H9 (cell line): ENCODE results near the gene ADGRL2. TPM values are rescaled to one million over a fixed set of nuclear protein-coding genes. Genes with fewer than 3 reads are reported as not detected.
A peak's percentile ranks its signal among the peaks of the same experiment; 100 is the strongest.

ENCODE experiments used
- DNase-seq: peaks from one replicate; pipeline ENCODE4 v3.0.0-alpha.2; 2017
- H2AFZ ChIP-seq: one replicate; pipeline ENCODE4 v1.6.1; 2013; ENCODE audit warnings: mild to moderate bottlenecking, low read length, control low read depth, moderate library complexity
- H2AK5ac ChIP-seq: 2 replicates; pipeline ENCODE4 v1.6.1; 2013; ENCODE audit warnings: low read length, control low read depth, mixed read lengths; ENCODE audit not compliant: insufficient read length
- H2BK120ac ChIP-seq: one replicate; pipeline ENCODE4 v1.6.1; 2013; ENCODE audit warnings: low read depth, mild to moderate bottlenecking, low read length, control low read depth, inconsistent platforms; ENCODE audit not compliant: poor library complexity, severe bottlenecking
- H2BK12ac ChIP-seq: 2 replicates; pipeline ENCODE4 v1.6.1; 2013; ENCODE audit warnings: low read length, control low read depth, mixed read lengths, low read depth; ENCODE audit not compliant: insufficient read length
- H2BK15ac ChIP-seq: 2 replicates; pipeline ENCODE4 v1.6.1; 2013; ENCODE audit warnings: low read depth, low read length, control low read depth
- H2BK20ac ChIP-seq: one replicate; pipeline ENCODE4 v1.6.1; 2013; ENCODE audit warnings: low read depth, mild to moderate bottlenecking, low read length, control low read depth, inconsistent platforms; ENCODE audit not compliant: poor library complexity, severe bottlenecking
- H2BK5ac ChIP-seq: 2 replicates; pipeline ENCODE4 v1.6.1; 2013; ENCODE audit warnings: low read length, control low read depth, mixed read lengths; ENCODE audit not compliant: insufficient read length
- H3K14ac ChIP-seq: 2 replicates; pipeline ENCODE4 v1.6.1; 2013; ENCODE audit warnings: low read length, control low read depth; ENCODE audit not compliant: insufficient read depth
- H3K18ac ChIP-seq: 2 replicates; pipeline ENCODE4 v1.6.1; 2013; ENCODE audit warnings: low read depth, mild to moderate bottlenecking, mixed read lengths, low read length, control low read depth; ENCODE audit not compliant: insufficient read length
- H3K23ac ChIP-seq: 2 replicates; pipeline ENCODE4 v1.6.1; 2013; ENCODE audit warnings: low read length, control low read depth, mixed read lengths, low read depth; ENCODE audit not compliant: insufficient read length
- H3K23me2 ChIP-seq: 2 replicates; pipeline ENCODE4 v1.6.1; 2013; ENCODE audit warnings: low read depth, mild to moderate bottlenecking, mixed read lengths, low read length, control low read depth; ENCODE audit not compliant: insufficient read length, poor library complexity, severe bottlenecking
- H3K27ac ChIP-seq: 2 replicates; pipeline ENCODE4 v1.5.1; 2013; ENCODE audit warnings: low read length, control low read depth, mixed read lengths, low read depth; ENCODE audit not compliant: insufficient read length
- H3K27me3 ChIP-seq: 2 replicates; pipeline ENCODE4 v1.6.1; 2013; ENCODE audit warnings: low read length, control low read depth, inconsistent platforms; ENCODE audit not compliant: insufficient read depth
- H3K4ac ChIP-seq: 2 replicates; pipeline ENCODE4 v1.6.1; 2013; ENCODE audit warnings: low read depth, mild to moderate bottlenecking, control low read depth, inconsistent platforms, low read length, moderate library complexity
- H3K4me1 ChIP-seq: 2 replicates; pipeline ENCODE4 v1.6.1; 2013; ENCODE audit warnings: low read length, control low read depth, inconsistent platforms; ENCODE audit not compliant: insufficient read depth
- H3K4me2 ChIP-seq: 2 replicates; pipeline ENCODE4 v1.6.1; 2013; ENCODE audit warnings: low read length, control low read depth, mixed read lengths; ENCODE audit not compliant: insufficient read length, insufficient read depth
- H3K56ac ChIP-seq: 2 replicates; pipeline ENCODE4 v1.6.1; 2013; ENCODE audit warnings: low read depth, mild to moderate bottlenecking, mixed read lengths, low read length, control low read depth; ENCODE audit not compliant: insufficient read length
- H3K79me1 ChIP-seq: 2 replicates; pipeline ENCODE4 v1.6.1; 2013; ENCODE audit warnings: low read depth, mild to moderate bottlenecking, moderate library complexity, low read length, control low read depth, inconsistent platforms; ENCODE audit not compliant: insufficient read depth, poor library complexity, severe bottlenecking
- H3K79me2 ChIP-seq: 2 replicates; pipeline ENCODE4 v1.6.1; 2013; ENCODE audit warnings: low read length, control low read depth, inconsistent platforms; ENCODE audit not compliant: insufficient read depth
- H3K9ac ChIP-seq: 2 replicates; pipeline ENCODE4 v1.6.1; 2013; ENCODE audit warnings: low read length, control low read depth, mixed read lengths; ENCODE audit not compliant: insufficient read length; ENCODE audit errors: extremely low read depth
- H3K9me3 ChIP-seq: one replicate; pipeline ENCODE4 v1.6.1; 2013; ENCODE audit warnings: low read depth, low read length, inconsistent platforms; ENCODE audit not compliant: control insufficient read depth
- H3T11ph ChIP-seq: one replicate; pipeline ENCODE4 v1.6.1; 2013; ENCODE audit warnings: mild to moderate bottlenecking, low read length, control low read depth, inconsistent platforms
- H4K20me1 ChIP-seq: one replicate; pipeline ENCODE4 v1.6.1; 2013; ENCODE audit not compliant: control insufficient read depth, insufficient read length, insufficient read depth
- H4K5ac ChIP-seq: 2 replicates; pipeline ENCODE4 v1.6.1; 2013; ENCODE audit warnings: low read depth, mild to moderate bottlenecking, mixed read lengths, low read length, control low read depth; ENCODE audit not compliant: insufficient read length
- H4K8ac ChIP-seq: replicated peaks from 2 replicates; pipeline ENCODE4 v1.6.1; 2013; ENCODE audit warnings: low read length, control low read depth, mixed read lengths, low read depth; ENCODE audit not compliant: insufficient read length
- H4K91ac ChIP-seq: 2 replicates; pipeline ENCODE4 v1.6.1; 2013; ENCODE audit warnings: low read depth, mild to moderate bottlenecking, moderate library complexity, mixed read lengths, low read length, control low read depth; ENCODE audit not compliant: insufficient read length
- H3K27ac Mint-ChIP-seq, 3 experiments: 2 replicates in 2 of 3; 3 replicates in 1 of 3; pipeline ENCODE4 v1.8.0; 2020 to 2021; ENCODE audit warnings: mixed read lengths in 3 of 3, mild to moderate bottlenecking in 1 of 3, moderate library complexity in 1 of 3
- H3K27me3 Mint-ChIP-seq: 2 replicates; pipeline ENCODE4 v1.8.0; 2021; ENCODE audit warnings: low read depth, mild to moderate bottlenecking, moderate library complexity, mixed read lengths
- H3K36me3 Mint-ChIP-seq, 3 experiments: 2 replicates in 2 of 3; 3 replicates in 1 of 3; pipeline ENCODE4 v1.8.0; 2020 to 2021; ENCODE audit warnings: low read depth in 3 of 3, mixed read lengths in 3 of 3; ENCODE audit not compliant: insufficient read depth in 1 of 3
- H3K4me1 Mint-ChIP-seq, 2 experiments: 2 replicates each; pipeline ENCODE4 v1.8.0; 2020; ENCODE audit warnings: mixed read lengths in 2 of 2
- H3K4me3 Mint-ChIP-seq, 2 experiments: 2 replicates in 1 of 2; 3 replicates in 1 of 2; pipeline ENCODE4 v1.8.0; 2020 to 2021; ENCODE audit warnings: mild to moderate bottlenecking in 2 of 2, mixed read lengths in 2 of 2, moderate library complexity in 1 of 2
- H3K9me3 Mint-ChIP-seq, 2 experiments: 2 replicates in 1 of 2; 3 replicates in 1 of 2; pipeline ENCODE4 v1.8.0; 2020; ENCODE audit warnings: mild to moderate bottlenecking in 2 of 2, mixed read lengths in 2 of 2, moderate library complexity in 1 of 2
- total RNA-seq: library from RNA; stranded (reverse); gene quantifications from 2 replicates; pipeline ENCODE4 v1.2.1, GENCODE V29; 2021
- TF ChIP-seq, protein P1 (sequence below): fragments of 200-600 bp; sonication (generic); conservative IDR thresholded peaks from 3 replicates; pipeline ENCODE4 v1.8.0; 2021; ENCODE audit warnings: antibody characterized with exemption, mild to moderate bottlenecking

Gene ADGRL2
- total RNA-seq, 1 experiment from 2014 or later: 119 TPM

- Histone ChIP-seq H3K27ac (peak overlapping the region; percentile 97), H2BK120ac (no peak overlapping the region), H3K18ac (no peak overlapping the region), H3K56ac (no peak overlapping the region), H4K8ac (no peak overlapping the region), H2AK5ac (no peak overlapping the region), H2BK12ac (no peak overlapping the region), H2BK15ac (no peak overlapping the region), H3K27me3 (no peaks in the 10 kb centered on the region), H3K14ac (no peak overlapping the region), H3K9ac (no peak overlapping the region), H4K5ac (no peak overlapping the region), H3K79me1 (no peaks in the 10 kb centered on the region), H2BK5ac (no peak overlapping the region), H3K4me2 (no peak overlapping the region), H3K79me2 (no peaks in the 10 kb centered on the region; the same call in 1 of the 2 replicates), H2BK20ac (no peak overlapping the region), H3K23ac (no peak overlapping the region), H3K23me2 (no peaks in the 10 kb centered on the region), H3T11ph (no peak overlapping the region), H2AFZ (no peak overlapping the region), H4K20me1 (no peaks in the 10 kb centered on the region), H4K91ac (no peak overlapping the region), H3K9me3 (no peaks in the 10 kb centered on the region), H3K4ac (no peak overlapping the region), H3K4me1 (peaks cover 4% of the 10 kb centered on the region)
- TF ChIP-seq, protein P1, sequence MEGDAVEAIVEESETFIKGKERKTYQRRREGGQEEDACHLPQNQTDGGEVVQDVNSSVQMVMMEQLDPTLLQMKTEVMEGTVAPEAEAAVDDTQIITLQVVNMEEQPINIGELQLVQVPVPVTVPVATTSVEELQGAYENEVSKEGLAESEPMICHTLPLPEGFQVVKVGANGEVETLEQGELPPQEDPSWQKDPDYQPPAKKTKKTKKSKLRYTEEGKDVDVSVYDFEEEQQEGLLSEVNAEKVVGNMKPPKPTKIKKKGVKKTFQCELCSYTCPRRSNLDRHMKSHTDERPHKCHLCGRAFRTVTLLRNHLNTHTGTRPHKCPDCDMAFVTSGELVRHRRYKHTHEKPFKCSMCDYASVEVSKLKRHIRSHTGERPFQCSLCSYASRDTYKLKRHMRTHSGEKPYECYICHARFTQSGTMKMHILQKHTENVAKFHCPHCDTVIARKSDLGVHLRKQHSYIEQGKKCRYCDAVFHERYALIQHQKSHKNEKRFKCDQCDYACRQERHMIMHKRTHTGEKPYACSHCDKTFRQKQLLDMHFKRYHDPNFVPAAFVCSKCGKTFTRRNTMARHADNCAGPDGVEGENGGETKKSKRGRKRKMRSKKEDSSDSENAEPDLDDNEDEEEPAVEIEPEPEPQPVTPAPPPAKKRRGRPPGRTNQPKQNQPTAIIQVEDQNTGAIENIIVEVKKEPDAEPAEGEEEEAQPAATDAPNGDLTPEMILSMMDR: no peak
- peaks cover 65 to 72% of the 10 kb centered on the region in 2 experiments for H3K4me1 Mint-ChIP-seq
- H3K36me3 Mint-ChIP-seq: peaks cover 4 to 34% (median 33%) of the 10 kb centered on the region in 3 experiments; a peak in 5 of 7 replicates
- no peaks in the 10 kb centered on the region for H3K27me3 Mint-ChIP-seq
- no peaks in the 10 kb centered on the region for H3K9me3 Mint-ChIP-seq
- DNase-seq: no peak
- H3K4me3 Mint-ChIP-seq: peak overlapping the region in 1 of 2 experiments; percentile 15; a peak in 2 of 5 replicates
- H3K27ac Mint-ChIP-seq: peak overlapping the region; percentile 56 to 99 (median 99); a peak in 5 of 7 replicates
Observed at GRCh38 chr1:81978945-81979344, 178.2 kb downstream of the ADGRL2 start.
